Measurements from ENCODE around the gene ENO1.

Gene ENO1

DNA sequence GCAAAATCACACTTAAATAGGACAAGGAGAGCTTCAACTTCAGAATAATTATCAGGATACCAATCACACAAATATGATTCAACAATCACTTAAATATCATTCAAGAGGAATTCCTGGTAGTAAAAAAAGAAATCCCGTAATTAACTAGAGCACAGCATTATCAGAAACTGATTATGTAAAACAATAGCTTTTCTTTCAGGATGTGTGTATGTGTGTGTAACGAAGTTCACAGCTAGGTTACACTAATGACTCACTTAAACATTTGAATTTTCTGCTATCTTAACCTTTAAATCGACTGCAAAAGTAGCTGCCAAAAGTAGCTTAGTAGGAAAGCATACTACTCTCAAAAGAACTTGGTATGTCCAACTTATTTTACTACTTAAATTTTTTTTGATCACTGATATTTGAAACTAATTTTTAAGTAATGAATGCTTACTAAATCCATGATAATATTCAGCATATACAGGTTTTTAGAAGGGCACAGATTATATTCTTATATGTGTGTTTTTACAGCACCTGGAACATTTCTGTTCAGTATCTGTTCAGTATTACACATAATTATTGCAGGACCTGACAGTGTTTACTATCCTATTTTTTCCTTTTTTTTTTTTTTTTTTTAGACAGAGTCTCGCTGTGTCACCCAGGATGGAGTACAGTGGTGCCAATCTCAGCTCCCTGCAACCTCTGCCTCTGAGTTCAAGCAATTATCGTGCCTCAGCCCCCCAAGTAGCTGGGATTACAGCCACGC, 65.3 kb downstream of the ENO1 start:
- no peak for DNase-seq (ENCODE audit: extremely low read depth, low read depth)
- TF ChIP-seq, protein P1, sequence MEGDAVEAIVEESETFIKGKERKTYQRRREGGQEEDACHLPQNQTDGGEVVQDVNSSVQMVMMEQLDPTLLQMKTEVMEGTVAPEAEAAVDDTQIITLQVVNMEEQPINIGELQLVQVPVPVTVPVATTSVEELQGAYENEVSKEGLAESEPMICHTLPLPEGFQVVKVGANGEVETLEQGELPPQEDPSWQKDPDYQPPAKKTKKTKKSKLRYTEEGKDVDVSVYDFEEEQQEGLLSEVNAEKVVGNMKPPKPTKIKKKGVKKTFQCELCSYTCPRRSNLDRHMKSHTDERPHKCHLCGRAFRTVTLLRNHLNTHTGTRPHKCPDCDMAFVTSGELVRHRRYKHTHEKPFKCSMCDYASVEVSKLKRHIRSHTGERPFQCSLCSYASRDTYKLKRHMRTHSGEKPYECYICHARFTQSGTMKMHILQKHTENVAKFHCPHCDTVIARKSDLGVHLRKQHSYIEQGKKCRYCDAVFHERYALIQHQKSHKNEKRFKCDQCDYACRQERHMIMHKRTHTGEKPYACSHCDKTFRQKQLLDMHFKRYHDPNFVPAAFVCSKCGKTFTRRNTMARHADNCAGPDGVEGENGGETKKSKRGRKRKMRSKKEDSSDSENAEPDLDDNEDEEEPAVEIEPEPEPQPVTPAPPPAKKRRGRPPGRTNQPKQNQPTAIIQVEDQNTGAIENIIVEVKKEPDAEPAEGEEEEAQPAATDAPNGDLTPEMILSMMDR (IDR thresholded peaks at IDR 0.05; ENCODE audit: low read depth, low read length) = no peak

DNA sequence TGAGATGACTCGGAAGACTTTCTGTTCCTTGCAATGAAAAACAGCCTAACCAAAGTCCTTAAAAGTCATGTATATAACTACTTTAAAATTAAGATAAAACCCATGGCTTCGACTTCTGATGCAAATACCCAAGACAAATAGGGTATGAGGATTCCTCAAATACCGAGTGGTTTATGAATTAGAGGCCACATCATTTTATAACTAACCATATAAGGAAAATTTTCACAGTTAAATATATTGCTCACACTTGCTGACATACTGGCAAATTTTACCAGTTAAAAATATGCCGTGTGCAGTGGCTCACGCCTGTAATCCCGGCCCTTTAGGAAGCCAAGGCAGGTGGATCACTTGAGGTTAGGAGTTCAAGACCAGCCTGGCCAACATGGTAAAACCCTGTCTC, 66.4 kb downstream of the ENO1 start:
- TF ChIP-seq, protein P1 (IDR thresholded peaks at IDR 0.05; ENCODE audit: low read depth, low read length) = no peak
- no peak for DNase-seq (ENCODE audit: extremely low read depth, low read depth)
